Fibroblast of lung (primary cell): Measurements from ENCODE around the gene TSPAN10. TPM values are rescaled to one million over a fixed set of nuclear protein-coding genes. Genes with fewer than 3 reads are reported as not detected.
"Not testable (repeated sequence)": the region's sequence is repeated elsewhere in the genome, so short reads cannot be mapped to it uniquely, and the experiment has no call there.

Source experiments
- DNase-seq, 2 donors: peaks; one replicate each; pipeline versions ENCODE4 v3.0.0 to v3.0.0-alpha.2; 2010; ENCODE audit warnings: low read depth in 2 of 2
- H2AFZ ChIP-seq: 2 replicates; pipeline ENCODE4 v1.5.1; 2012; ENCODE audit warnings: low read length, control low read depth, inconsistent platforms
- H3K27ac ChIP-seq: 2 replicates; pipeline ENCODE4 v1.5.1; 2011; ENCODE audit warnings: low read length, control low read depth; ENCODE audit not compliant: insufficient read depth
- H3K27me3 ChIP-seq: 2 replicates; pipeline ENCODE4 v1.5.1; 2011; ENCODE audit warnings: mild to moderate bottlenecking, low read length; ENCODE audit not compliant: control insufficient read depth, insufficient read depth
- H3K36me3 ChIP-seq: 2 replicates; pipeline ENCODE4 v1.5.1; 2011; ENCODE audit warnings: low read length; ENCODE audit not compliant: control insufficient read depth, insufficient read depth
- H3K4me1 ChIP-seq: 2 replicates; pipeline ENCODE4 v1.5.1; 2011; ENCODE audit warnings: low read length; ENCODE audit not compliant: control insufficient read depth, insufficient read depth; ENCODE audit errors: extremely low read depth
- H3K4me2 ChIP-seq: 2 replicates; pipeline ENCODE4 v1.5.1; 2011; ENCODE audit warnings: low read length, control low read depth; ENCODE audit not compliant: insufficient read depth; ENCODE audit errors: extremely low read depth
- H3K4me3 ChIP-seq, 4 experiments: fragments of 200-600 bp in 1 of 4; sonication (generic) in 1 of 4; replicated peaks in 1 of 4; 2 replicates each; pipeline ENCODE4 v1.5.1; 2011 to 2016; ENCODE audit warnings: low read length in 4 of 4, low read depth in 3 of 4, mild to moderate bottlenecking in 3 of 4, control low read depth in 2 of 4, inconsistent platforms in 1 of 4, mixed read lengths in 1 of 4; ENCODE audit not compliant: insufficient read depth in 1 of 4; ENCODE audit errors: control extremely low read depth in 1 of 4
- H3K79me2 ChIP-seq: 2 replicates; pipeline ENCODE4 v1.5.1; 2012; ENCODE audit warnings: mild to moderate bottlenecking, low read length, inconsistent platforms; ENCODE audit not compliant: control insufficient read depth, insufficient read depth
- H3K9ac ChIP-seq: 2 replicates; pipeline ENCODE4 v1.5.1; 2011; ENCODE audit warnings: mild to moderate bottlenecking, low read length, control low read depth; ENCODE audit not compliant: insufficient read depth
- H3K9me3 ChIP-seq: 2 replicates; pipeline ENCODE4 v1.5.1; 2012; ENCODE audit warnings: low read depth, low read length; ENCODE audit not compliant: control insufficient read depth, insufficient read depth
- H4K20me1 ChIP-seq: 2 replicates; pipeline ENCODE4 v1.5.1; 2011; ENCODE audit warnings: low read length; ENCODE audit not compliant: control insufficient read depth, insufficient read depth; ENCODE audit errors: extremely low read depth
- CTCF ChIP-seq, 2 donors: IDR thresholded peaks in 1 of 2; conservative IDR thresholded peaks in 1 of 2; 1 replicate in 1 of 2; 2 replicates in 1 of 2; pipeline ENCODE4 v1.5.1; 2011 to 2012; ENCODE audit warnings: low read length in 2 of 2, control low read depth in 1 of 2, inconsistent platforms in 1 of 2, low read depth in 1 of 2, mild to moderate bottlenecking in 1 of 2
- EZH2 ChIP-seq: IDR thresholded peaks from 2 replicates; pipeline ENCODE4 v1.5.1; 2012; ENCODE audit warnings: low read length, control low read depth, mild to moderate bottlenecking; ENCODE audit errors: missing control alignments
- polyA plus RNA-seq, 2 donors: library from polyadenylated mRNA; depleted of rRNA in 1 of 2; stranded (reverse) in 1 of 2; unstranded in 1 of 2; fragments of >200 nt; gene quantifications; 2 replicates each; pipeline ENCODE4 v1.2.1, GENCODE V29; 2011 to 2012; ENCODE audit warnings: missing spikeins in 1 of 2
- total RNA-seq: library from RNA; depleted of rRNA; stranded (reverse); fragments of >200 nt; gene quantifications from 2 replicates; pipeline ENCODE4 v1.2.1, GENCODE V29; 2014

TSPAN10 gene
- total and polyA plus RNA-seq, 2 donors (not counting 1 experiment from before 2014, with no cell fraction given), result 1.3 to 3.0 TPM

- no peaks in the 10 kb centered on the region for H3K9me3 ChIP-seq
- H3K4me2 ChIP-seq, result no peak overlapping the region
- H4K20me1 ChIP-seq, result no peaks in the 10 kb centered on the region
- no peak overlapping the region for H2AFZ ChIP-seq
- no peak for DNase-seq
- peaks cover 41% of the 10 kb centered on the region for H3K79me2 ChIP-seq
- H3K4me3 ChIP-seq, result no peak overlapping the region
- no peak overlapping the region for H3K27ac ChIP-seq
- H3K4me1 ChIP-seq, result peaks cover 5% of the 10 kb centered on the region
- no peak overlapping the region for H3K9ac ChIP-seq
- H3K36me3 ChIP-seq, result peaks cover 8% of the 10 kb centered on the region
- TF ChIP-seq EZH2 (no peak), CTCF (conservative IDR thresholded peaks at IDR 0.05 in 1 of 2, IDR thresholded peaks at IDR 0.05 in 1 of 2; ENCODE audit: low read depth in 1 of 2, low read length in 2 of 2) (no peak)
- no peaks in the 10 kb centered on the region for H3K27me3 ChIP-seq
These were observed 24.6 kb upstream of the TSPAN10 start for GRCh38 chr17:81612172-81612970.

GRCh38 chr17:81615401-81615930 is 21.5 kb upstream of the TSPAN10 start:
- Histone ChIP-seq H4K20me1 (no peaks in the 10 kb centered on the region), H3K27me3 (no peaks in the 10 kb centered on the region), H2AFZ (no peak overlapping the region), H3K27ac (no peak overlapping the region), H3K79me2 (peaks cover 41% of the 10 kb centered on the region), H3K36me3 (peaks cover 6% of the 10 kb centered on the region), H3K4me1 (peaks cover 5% of the 10 kb centered on the region), H3K4me3 (no peak overlapping the region), H3K4me2 (no peak overlapping the region), H3K9me3 (no peaks in the 10 kb centered on the region), H3K9ac (no peak overlapping the region)
- DNase-seq, result no peak
- TF ChIP-seq EZH2 (no peak), CTCF (conservative IDR thresholded peaks at IDR 0.05 in 1 of 2, IDR thresholded peaks at IDR 0.05 in 1 of 2; ENCODE audit: low read depth in 1 of 2, low read length in 2 of 2) (no peak)

GRCh38 chr17:81616877-81617276 is 20.1 kb upstream of the TSPAN10 start:
- H3K27me3 ChIP-seq, result no peaks in the 10 kb centered on the region
- peaks cover 49% of the 10 kb centered on the region for H3K79me2 ChIP-seq
- no peak overlapping the region for H3K27ac ChIP-seq
- no peak overlapping the region for H3K9ac ChIP-seq
- no peak for TF ChIP-seq CTCF (conservative IDR thresholded peaks at IDR 0.05 in 1 of 2, IDR thresholded peaks at IDR 0.05 in 1 of 2; ENCODE audit: low read depth in 1 of 2, low read length in 2 of 2)
- no peak for TF ChIP-seq EZH2
- no peak overlapping the region for H2AFZ ChIP-seq
- H3K4me2 ChIP-seq, result no peak overlapping the region
- DNase-seq, result no peak
- H3K9me3 ChIP-seq, result no peaks in the 10 kb centered on the region
- H3K4me3 ChIP-seq, result no peak overlapping the region
- H4K20me1 ChIP-seq, result no peaks in the 10 kb centered on the region
- H3K4me1 ChIP-seq, result peaks cover 5% of the 10 kb centered on the region
- H3K36me3 ChIP-seq, result peaks cover 12% of the 10 kb centered on the region

- H3K4me3 ChIP-seq, H2AFZ ChIP-seq, H3K9ac ChIP-seq, H3K4me2 ChIP-seq, H3K27me3 ChIP-seq, DNase-seq, H3K9me3 ChIP-seq, H3K27ac ChIP-seq, H3K4me1 ChIP-seq, H4K20me1 ChIP-seq: not testable (repeated sequence)
- Histone ChIP-seq H3K36me3 (peaks cover 13% of the 10 kb centered on the region), H3K79me2 (peaks cover 46% of the 10 kb centered on the region)
These were observed 18.7 kb upstream of the TSPAN10 start for GRCh38 chr17:81618307-81618706.
